Gastroesophageal sphincter (tissue), 3 donors: Measurements from ENCODE around the gene ANKRD55.
"Not testable (repeated sequence)": the region's sequence is repeated elsewhere in the genome, so short reads cannot be mapped to it uniquely, and the experiment has no call there.

Source experiments
- EP300 ChIP-seq: sonication (generic); formaldehyde crosslinking; IDR thresholded peaks from one replicate; pipeline ENCODE4 v1.6.1; 2017; ENCODE audit warnings: antibody characterized with exemption, mild to moderate bottlenecking
- POLR2A ChIP-seq, 2 donors: fragments of 450-650 bp; IDR thresholded peaks; one replicate each; pipeline ENCODE4 v1.6.1; 2017; ENCODE audit warnings: antibody characterized with exemption in 2 of 2, mild to moderate bottlenecking in 2 of 2, moderate library complexity in 1 of 2
- POLR2AphosphoS5 ChIP-seq: sonication (generic); formaldehyde crosslinking; IDR thresholded peaks from one replicate; pipeline ENCODE4 v1.6.1; 2017; ENCODE audit warnings: antibody characterized with exemption
- TF ChIP-seq, protein P1 (sequence below), 4 experiments: fragments of 200-600 bp in 2 of 4; fragments of 450-650 bp in 2 of 4; sonication (generic) in 1 of 4; IDR thresholded peaks; one replicate each; pipeline ENCODE4 v1.5.1; 2017 to 2019; ENCODE audit warnings: antibody characterized with exemption in 4 of 4, mild to moderate bottlenecking in 2 of 4, moderate library complexity in 2 of 4

DNA sequence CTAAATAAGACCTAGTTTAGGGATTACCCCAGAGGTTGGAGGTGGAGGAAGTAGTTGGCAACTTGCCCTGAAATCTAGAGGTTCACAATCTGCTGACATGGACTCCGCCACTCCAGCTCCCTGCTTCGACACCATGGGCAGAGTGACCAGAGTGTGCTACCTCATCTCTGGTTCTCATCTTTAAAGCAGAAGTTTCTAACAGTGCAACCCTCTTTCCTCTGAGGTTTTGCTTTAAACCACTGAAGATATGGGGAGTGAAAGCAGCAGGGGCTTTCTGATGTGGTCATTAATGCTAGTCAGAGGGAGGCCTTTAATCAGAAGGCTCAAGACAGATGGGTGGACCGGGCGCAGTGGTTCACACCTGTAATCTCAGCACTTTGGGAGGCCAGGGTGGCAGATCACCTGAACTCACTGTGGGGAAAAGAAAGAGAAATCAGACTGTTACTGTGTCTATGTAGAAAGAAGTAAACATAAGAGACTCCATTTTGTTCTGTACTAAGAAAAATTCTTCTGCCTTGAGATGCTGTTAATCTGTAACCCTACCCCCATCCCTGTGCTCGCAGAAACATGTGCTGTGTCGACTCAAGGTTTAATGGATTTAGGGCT lies 76.4 kb downstream of the ANKRD55 start:
- not testable (repeated sequence) for TF ChIP-seq POLR2AphosphoS5; EP300; POLR2A (IDR thresholded peaks at IDR 0.05)
- TF ChIP-seq, protein P1, sequence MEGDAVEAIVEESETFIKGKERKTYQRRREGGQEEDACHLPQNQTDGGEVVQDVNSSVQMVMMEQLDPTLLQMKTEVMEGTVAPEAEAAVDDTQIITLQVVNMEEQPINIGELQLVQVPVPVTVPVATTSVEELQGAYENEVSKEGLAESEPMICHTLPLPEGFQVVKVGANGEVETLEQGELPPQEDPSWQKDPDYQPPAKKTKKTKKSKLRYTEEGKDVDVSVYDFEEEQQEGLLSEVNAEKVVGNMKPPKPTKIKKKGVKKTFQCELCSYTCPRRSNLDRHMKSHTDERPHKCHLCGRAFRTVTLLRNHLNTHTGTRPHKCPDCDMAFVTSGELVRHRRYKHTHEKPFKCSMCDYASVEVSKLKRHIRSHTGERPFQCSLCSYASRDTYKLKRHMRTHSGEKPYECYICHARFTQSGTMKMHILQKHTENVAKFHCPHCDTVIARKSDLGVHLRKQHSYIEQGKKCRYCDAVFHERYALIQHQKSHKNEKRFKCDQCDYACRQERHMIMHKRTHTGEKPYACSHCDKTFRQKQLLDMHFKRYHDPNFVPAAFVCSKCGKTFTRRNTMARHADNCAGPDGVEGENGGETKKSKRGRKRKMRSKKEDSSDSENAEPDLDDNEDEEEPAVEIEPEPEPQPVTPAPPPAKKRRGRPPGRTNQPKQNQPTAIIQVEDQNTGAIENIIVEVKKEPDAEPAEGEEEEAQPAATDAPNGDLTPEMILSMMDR (IDR thresholded peaks at IDR 0.05): not testable (repeated sequence)
